ENCODE measurements around the gene XPO1.

The XPO1 gene

GRCh38 chr2:61434314-61434713 lies 103.8 kb downstream of the XPO1 start:
- DNase-seq (ENCODE audit: low read depth, low spot score): no peak

- no peak for DNase-seq (ENCODE audit: low read depth, low spot score)
Observed at GRCh38 chr2:61433606-61434005, 104.5 kb downstream of the XPO1 start.

- DNase-seq (ENCODE audit: low read depth, low spot score): no peak
Observed at GRCh38 chr2:61432990-61433389, 105.2 kb downstream of the XPO1 start.

- DNase-seq (ENCODE audit: low read depth, low spot score): no peak
Observed at GRCh38 chr2:61431345-61431744, 106.8 kb downstream of the XPO1 start.
